HepG2 (cell line): ENCODE measurements around the gene COG8. TPM values are rescaled to one million over a fixed set of nuclear protein-coding genes. Genes with fewer than 3 reads are reported as not detected.

ENCODE experiments used
- CHD2 ChIP-seq: IDR thresholded peaks from 2 replicates; pipeline ENCODE4 v1.6.1; 2011; ENCODE audit warnings: low read depth, low read length, improper control_type of control experiment
- ERF ChIP-seq: IDR thresholded peaks from 2 replicates; pipeline ENCODE4 v1.6.1; 2018; ENCODE audit warnings: missing biosample characterization, missing genetic modification reagents
- MLLT10 ChIP-seq: sonication (generic); formaldehyde crosslinking; IDR thresholded peaks from 2 replicates; pipeline ENCODE4 v1.4.0; 2020; ENCODE audit warnings: missing genetic modification reagents
- MTF1 ChIP-seq: sonication (generic); formaldehyde crosslinking; IDR thresholded peaks from 2 replicates; pipeline ENCODE4 v1.5.0; 2020; ENCODE audit warnings: missing genetic modification reagents
- NPAS2 ChIP-seq: sonication (generic); formaldehyde crosslinking; IDR thresholded peaks from 2 replicates; pipeline ENCODE4 v1.8.0; 2022; ENCODE audit warnings: mild to moderate bottlenecking, missing genetic modification reagents, borderline replicate concordance
- NR2C2 ChIP-seq: sonication (generic); formaldehyde crosslinking; IDR thresholded peaks from 2 replicates; pipeline ENCODE4 v1.4.0; 2020; ENCODE audit warnings: missing genetic modification reagents, mild to moderate bottlenecking, moderate library complexity, borderline replicate concordance
- RELA ChIP-seq: sonication (generic); formaldehyde crosslinking; IDR thresholded peaks from 2 replicates; pipeline ENCODE4 v1.4.0; 2020; ENCODE audit warnings: missing genetic modification reagents
- REXO4 ChIP-seq: sonication (generic); formaldehyde crosslinking; IDR thresholded peaks from 2 replicates; pipeline ENCODE4 v1.8.0; 2022; ENCODE audit warnings: missing genetic modification reagents, mild to moderate bottlenecking, borderline replicate concordance
- TMF1 ChIP-seq: sonication (generic); formaldehyde crosslinking; IDR thresholded peaks from 2 replicates; pipeline ENCODE4 v1.8.1; 2022; ENCODE audit warnings: low read depth, missing genetic modification reagents
- ZFAT ChIP-seq: sonication (generic); formaldehyde crosslinking; conservative IDR thresholded peaks from 2 replicates; pipeline ENCODE4 v1.8.1; 2023; ENCODE audit warnings: missing genetic modification reagents, inconsistent platforms
- ZMYM2 ChIP-seq: sonication (generic); formaldehyde crosslinking; IDR thresholded peaks from 2 replicates; pipeline ENCODE4 v1.8.0; 2022; ENCODE audit warnings: mild to moderate bottlenecking, missing genetic modification reagents
- ZNF160 ChIP-seq: sonication (generic); formaldehyde crosslinking; IDR thresholded peaks from 2 replicates; pipeline ENCODE4 v1.8.0; 2022; ENCODE audit warnings: mild to moderate bottlenecking, inconsistent platforms, missing genetic modification reagents
- ZNF256 ChIP-seq: sonication (generic); formaldehyde crosslinking; conservative IDR thresholded peaks from 2 replicates; pipeline ENCODE4 v1.4.0; 2020; ENCODE audit warnings: missing genetic modification reagents
- ZNF317 ChIP-seq: sonication (generic); formaldehyde crosslinking; IDR thresholded peaks from 2 replicates; pipeline ENCODE4 v1.5.0; 2020; ENCODE audit warnings: mild to moderate bottlenecking, missing genetic modification reagents
- ZNF644 ChIP-seq: IDR thresholded peaks from 2 replicates; pipeline ENCODE4 v1.6.1; 2016; ENCODE audit warnings: low read depth
- ZNF879 ChIP-seq: sonication (generic); formaldehyde crosslinking; IDR thresholded peaks from 2 replicates; pipeline ENCODE4 v1.8.1; 2023; ENCODE audit warnings: missing genetic modification reagents
- ZSCAN20 ChIP-seq: sonication (generic); formaldehyde crosslinking; IDR thresholded peaks from 2 replicates; pipeline ENCODE4 v1.4.0; 2020; ENCODE audit warnings: missing genetic modification reagents, mild to moderate bottlenecking, borderline replicate concordance
- polyA plus RNA-seq, 8 experiments: library from polyadenylated mRNA; depleted of rRNA in 3 of 8; stranded (reverse) in 7 of 8; unstranded in 1 of 8; fragments of >200 nt; fragmentation: Illumina TruSeq in 4 of 8; extraction: Trizol in 4 of 8; gene quantifications; 2 replicates each; pipeline versions ENCODE4 v1.2.1 to v1.2.3, GENCODE V29; 2011 to 2016; ENCODE audit warnings: low read depth in 4 of 8, missing spikeins in 1 of 8, mixed read lengths in 1 of 8; ENCODE audit not compliant: insufficient read depth in 1 of 8
- total RNA-seq, 5 experiments: library from RNA; depleted of rRNA; stranded (reverse); fragments of >200 nt; fragmentation: Illumina TruSeq; extraction: Trizol; gene quantifications; 2 replicates each; pipeline ENCODE4 v1.2.3, GENCODE V29; 2016; ENCODE audit warnings: low read depth in 1 of 5
- TF ChIP-seq, protein P1 (sequence below): sonication (generic); formaldehyde crosslinking; IDR thresholded peaks from 2 replicates; pipeline ENCODE4 v1.4.0; 2020; ENCODE audit warnings: missing genetic modification reagents, mild to moderate bottlenecking, borderline replicate concordance
- TF ChIP-seq, protein P2 (sequence below): sonication (generic); formaldehyde crosslinking; IDR thresholded peaks from 2 replicates; pipeline ENCODE4 v1.4.0; 2020; ENCODE audit warnings: missing genetic modification reagents, mild to moderate bottlenecking, borderline replicate concordance
- TF ChIP-seq, protein P3 (sequence below): sonication (generic); formaldehyde crosslinking; IDR thresholded peaks from 2 replicates; pipeline ENCODE4 v1.4.0; 2020; ENCODE audit warnings: mild to moderate bottlenecking, missing genetic modification reagents
- TF ChIP-seq, protein P4 (sequence below), 2 experiments: sonication (generic) in 1 of 2; formaldehyde crosslinking in 1 of 2; IDR thresholded peaks; 2 replicates each; pipeline versions ENCODE4 v1.4.0 to v1.6.1; 2018 to 2020; ENCODE audit warnings: missing genetic modification reagents in 2 of 2, borderline replicate concordance in 1 of 2, low read depth in 1 of 2, mild to moderate bottlenecking in 1 of 2, missing biosample characterization in 1 of 2

COG8 gene
- total and polyA plus RNA-seq, 2 of the 13 experiments (the other 11 are each of a cell fraction or from before 2014, with no cell fraction given), result 45.5 to 52.1 TPM

DNA sequence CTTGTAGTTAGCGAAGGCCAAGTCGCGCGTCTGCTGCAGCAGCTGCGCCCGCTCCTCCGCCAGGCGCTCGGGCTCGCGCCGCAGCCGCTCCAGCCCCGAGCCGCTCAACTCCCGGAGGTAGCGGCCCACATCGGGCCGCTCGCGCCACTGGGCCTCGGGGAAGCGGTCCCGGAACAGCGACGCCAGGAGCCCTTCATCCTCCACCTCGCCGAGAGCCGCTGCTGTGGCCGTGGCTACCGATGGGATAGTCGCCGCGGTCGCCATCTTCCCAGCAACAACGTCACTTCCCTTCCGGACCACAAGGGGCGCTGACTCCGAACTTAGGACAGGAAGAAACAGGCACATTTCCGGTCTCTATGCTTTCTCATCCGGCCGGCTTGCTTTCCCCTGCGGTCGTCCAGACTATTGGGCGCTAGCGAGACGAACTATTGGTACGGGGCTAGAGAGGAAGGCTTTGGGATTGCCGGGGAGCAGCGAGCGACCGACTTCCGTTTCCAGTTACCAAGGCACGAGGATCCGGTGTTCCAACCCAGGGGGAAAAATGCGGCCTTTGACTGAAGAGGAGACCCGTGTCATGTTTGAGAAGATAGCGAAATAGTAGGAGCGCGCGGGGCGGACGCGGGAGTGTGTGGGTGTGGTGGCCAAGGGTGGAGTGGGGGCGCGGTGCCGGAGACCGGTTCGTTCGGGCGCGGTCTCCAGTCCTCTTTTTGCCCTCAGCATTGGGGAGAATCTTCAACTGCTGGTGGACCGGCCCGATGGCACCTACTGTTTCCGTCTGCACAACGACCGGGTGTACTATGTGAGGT, at the start of gene COG8, which contains the start of gene NIP7 (continued):
- TF ChIP-seq TMF1 (CRISPR knock-in tag), result peak; percentile 84; the same call in 1 of the 2 replicates
- peak; percentile 73 for TF ChIP-seq ZMYM2 (CRISPR knock-in tag)
- TF ChIP-seq ZNF644 (CRISPR knock-in tag), result no peak
- TF ChIP-seq MTF1 (CRISPR knock-in tag), result peak; percentile 64
- 0 out of 2 replicates have a peak, but pooled peaks have one; percentile 76 for TF ChIP-seq ZFAT (CRISPR knock-in tag)
- TF ChIP-seq NR2C2 (CRISPR knock-in tag), result peak; percentile 91
- TF ChIP-seq, protein P1, sequence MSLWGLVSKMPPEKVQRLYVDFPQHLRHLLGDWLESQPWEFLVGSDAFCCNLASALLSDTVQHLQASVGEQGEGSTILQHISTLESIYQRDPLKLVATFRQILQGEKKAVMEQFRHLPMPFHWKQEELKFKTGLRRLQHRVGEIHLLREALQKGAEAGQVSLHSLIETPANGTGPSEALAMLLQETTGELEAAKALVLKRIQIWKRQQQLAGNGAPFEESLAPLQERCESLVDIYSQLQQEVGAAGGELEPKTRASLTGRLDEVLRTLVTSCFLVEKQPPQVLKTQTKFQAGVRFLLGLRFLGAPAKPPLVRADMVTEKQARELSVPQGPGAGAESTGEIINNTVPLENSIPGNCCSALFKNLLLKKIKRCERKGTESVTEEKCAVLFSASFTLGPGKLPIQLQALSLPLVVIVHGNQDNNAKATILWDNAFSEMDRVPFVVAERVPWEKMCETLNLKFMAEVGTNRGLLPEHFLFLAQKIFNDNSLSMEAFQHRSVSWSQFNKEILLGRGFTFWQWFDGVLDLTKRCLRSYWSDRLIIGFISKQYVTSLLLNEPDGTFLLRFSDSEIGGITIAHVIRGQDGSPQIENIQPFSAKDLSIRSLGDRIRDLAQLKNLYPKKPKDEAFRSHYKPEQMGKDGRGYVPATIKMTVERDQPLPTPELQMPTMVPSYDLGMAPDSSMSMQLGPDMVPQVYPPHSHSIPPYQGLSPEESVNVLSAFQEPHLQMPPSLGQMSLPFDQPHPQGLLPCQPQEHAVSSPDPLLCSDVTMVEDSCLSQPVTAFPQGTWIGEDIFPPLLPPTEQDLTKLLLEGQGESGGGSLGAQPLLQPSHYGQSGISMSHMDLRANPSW (CRISPR knock-in tag), result peak; percentile 82; the same call in 1 of the 2 replicates
- 0 out of 2 replicates have a peak, but pooled peaks have one; percentile 30 for TF ChIP-seq MLLT10 (CRISPR knock-in tag)
- 0 out of 2 replicates have a peak, but pooled peaks have one; percentile 88 for TF ChIP-seq ZNF256 (CRISPR knock-in tag)
- TF ChIP-seq ZNF317 (CRISPR knock-in tag), result peak; percentile 85
- peak; percentile 98 for TF ChIP-seq ERF
- TF ChIP-seq ZSCAN20 (CRISPR knock-in tag), result 0 out of 2 replicates have a peak, but pooled peaks have one; percentile 59
- TF ChIP-seq, protein P2, sequence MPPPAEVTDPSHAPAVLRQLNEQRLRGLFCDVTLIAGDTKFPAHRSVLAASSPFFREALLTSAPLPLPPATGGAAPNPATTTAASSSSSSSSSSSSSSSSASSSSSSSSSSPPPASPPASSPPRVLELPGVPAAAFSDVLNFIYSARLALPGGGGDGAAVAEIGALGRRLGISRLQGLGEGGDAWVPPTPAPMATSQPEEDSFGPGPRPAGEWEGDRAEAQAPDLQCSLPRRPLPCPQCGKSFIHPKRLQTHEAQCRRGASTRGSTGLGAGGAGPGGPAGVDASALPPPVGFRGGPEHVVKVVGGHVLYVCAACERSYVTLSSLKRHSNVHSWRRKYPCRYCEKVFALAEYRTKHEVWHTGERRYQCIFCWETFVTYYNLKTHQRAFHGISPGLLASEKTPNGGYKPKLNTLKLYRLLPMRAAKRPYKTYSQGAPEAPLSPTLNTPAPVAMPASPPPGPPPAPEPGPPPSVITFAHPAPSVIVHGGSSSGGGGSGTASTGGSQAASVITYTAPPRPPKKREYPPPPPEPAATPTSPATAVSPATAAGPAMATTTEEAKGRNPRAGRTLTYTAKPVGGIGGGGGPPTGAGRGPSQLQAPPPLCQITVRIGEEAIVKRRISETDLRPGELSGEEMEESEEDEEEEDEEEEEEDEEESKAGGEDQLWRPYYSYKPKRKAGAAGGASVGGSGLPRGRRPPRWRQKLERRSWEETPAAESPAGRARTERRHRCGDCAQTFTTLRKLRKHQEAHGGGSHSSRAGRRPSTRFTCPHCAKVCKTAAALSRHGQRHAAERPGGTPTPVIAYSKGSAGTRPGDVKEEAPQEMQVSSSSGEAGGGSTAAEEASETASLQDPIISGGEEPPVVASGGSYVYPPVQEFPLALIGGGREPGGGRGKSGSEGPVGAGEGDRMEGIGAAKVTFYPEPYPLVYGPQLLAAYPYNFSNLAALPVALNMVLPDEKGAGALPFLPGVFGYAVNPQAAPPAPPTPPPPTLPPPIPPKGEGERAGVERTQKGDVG, result peak; percentile 87; the same call in 1 of the 2 replicates
- 0 out of 2 replicates have a peak, but pooled peaks have one; percentile 31 for TF ChIP-seq REXO4 (CRISPR knock-in tag)
- TF ChIP-seq, protein P3, sequence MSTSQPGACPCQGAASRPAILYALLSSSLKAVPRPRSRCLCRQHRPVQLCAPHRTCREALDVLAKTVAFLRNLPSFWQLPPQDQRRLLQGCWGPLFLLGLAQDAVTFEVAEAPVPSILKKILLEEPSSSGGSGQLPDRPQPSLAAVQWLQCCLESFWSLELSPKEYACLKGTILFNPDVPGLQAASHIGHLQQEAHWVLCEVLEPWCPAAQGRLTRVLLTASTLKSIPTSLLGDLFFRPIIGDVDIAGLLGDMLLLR (CRISPR knock-in tag), result peak; percentile 92
- peak; percentile 34 for TF ChIP-seq ZNF879
- peak; percentile 56; the same call in 1 of the 2 replicates for TF ChIP-seq RELA (CRISPR knock-in tag)
- no peak for TF ChIP-seq CHD2
- no peak for TF ChIP-seq NPAS2
- peak; percentile 43 for TF ChIP-seq ZNF160
- TF ChIP-seq, protein P4, sequence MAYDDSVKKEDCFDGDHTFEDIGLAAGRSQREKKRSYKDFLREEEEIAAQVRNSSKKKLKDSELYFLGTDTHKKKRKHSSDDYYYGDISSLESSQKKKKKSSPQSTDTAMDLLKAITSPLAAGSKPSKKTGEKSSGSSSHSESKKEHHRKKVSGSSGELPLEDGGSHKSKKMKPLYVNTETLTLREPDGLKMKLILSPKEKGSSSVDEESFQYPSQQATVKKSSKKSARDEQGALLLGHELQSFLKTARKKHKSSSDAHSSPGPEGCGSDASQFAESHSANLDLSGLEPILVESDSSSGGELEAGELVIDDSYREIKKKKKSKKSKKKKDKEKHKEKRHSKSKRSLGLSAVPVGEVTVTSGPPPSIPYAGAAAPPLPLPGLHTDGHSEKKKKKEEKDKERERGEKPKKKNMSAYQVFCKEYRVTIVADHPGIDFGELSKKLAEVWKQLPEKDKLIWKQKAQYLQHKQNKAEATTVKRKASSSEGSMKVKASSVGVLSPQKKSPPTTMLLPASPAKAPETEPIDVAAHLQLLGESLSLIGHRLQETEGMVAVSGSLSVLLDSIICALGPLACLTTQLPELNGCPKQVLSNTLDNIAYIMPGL (CRISPR knock-in tag; IDR thresholded peaks at IDR 0.05; ENCODE audit: borderline replicate concordance in 1 of 2, low read depth in 1 of 2), result peak; percentile 98
